Left ventricle myocardium inferior (tissue), 1 donor: ENCODE results near the gene WWP2. TPM values are rescaled to one million over a fixed set of nuclear protein-coding genes. Genes with fewer than 3 reads are reported as not detected.

Source experiments
- DNase-seq: peaks from one replicate; pipeline ENCODE4 v3.0.0-alpha.2; 2020
- H3K27ac ChIP-seq: fragments of 200-600 bp; replicated peaks from 2 replicates; pipeline ENCODE4 v1.8.0; 2021
- H3K27me3 ChIP-seq: fragments of 200-600 bp; 2 replicates; pipeline ENCODE4 v1.8.0; 2021; ENCODE audit warnings: low read depth
- H3K36me3 ChIP-seq: fragments of 200-600 bp; 2 replicates; pipeline ENCODE4 v1.8.0; 2021
- H3K4me1 ChIP-seq: fragments of 200-600 bp; 2 replicates; pipeline ENCODE4 v1.8.0; 2021
- H3K4me3 ChIP-seq: fragments of 200-600 bp; 2 replicates; pipeline ENCODE4 v1.8.0; 2021; ENCODE audit warnings: mild to moderate bottlenecking, moderate library complexity
- H3K9me3 ChIP-seq: fragments of 200-600 bp; replicated peaks from 2 replicates; pipeline ENCODE4 v1.8.0; 2021
- intact Hi-C: fragments of 100-400 bp; cut with micrococcal nuclease; formaldehyde crosslinking; loops from one replicate; pipeline ENCODE4 v1.11.0; 2022
- total RNA-seq: library from RNA; stranded (reverse); fragmentation: NEBNext Ultra II Directional; extraction: Animal tissue kit (Norgen Biotek cat#: 25700); gene quantifications from one replicate; pipeline ENCODE4 v1.2.1, GENCODE V29; 2021
- TF ChIP-seq, protein P1 (sequence below): fragments of 200-600 bp; IDR thresholded peaks from 2 replicates; pipeline ENCODE4 v1.8.0; 2021; ENCODE audit warnings: antibody characterized with exemption, mild to moderate bottlenecking, borderline replicate concordance
- donor health status: DM: no; HTN: yes; CAD: no; lungs with severe emphysema.

Gene WWP2
- total RNA-seq, 1 donor from 2014 or later: 21.3 TPM

- TF ChIP-seq, protein P1, sequence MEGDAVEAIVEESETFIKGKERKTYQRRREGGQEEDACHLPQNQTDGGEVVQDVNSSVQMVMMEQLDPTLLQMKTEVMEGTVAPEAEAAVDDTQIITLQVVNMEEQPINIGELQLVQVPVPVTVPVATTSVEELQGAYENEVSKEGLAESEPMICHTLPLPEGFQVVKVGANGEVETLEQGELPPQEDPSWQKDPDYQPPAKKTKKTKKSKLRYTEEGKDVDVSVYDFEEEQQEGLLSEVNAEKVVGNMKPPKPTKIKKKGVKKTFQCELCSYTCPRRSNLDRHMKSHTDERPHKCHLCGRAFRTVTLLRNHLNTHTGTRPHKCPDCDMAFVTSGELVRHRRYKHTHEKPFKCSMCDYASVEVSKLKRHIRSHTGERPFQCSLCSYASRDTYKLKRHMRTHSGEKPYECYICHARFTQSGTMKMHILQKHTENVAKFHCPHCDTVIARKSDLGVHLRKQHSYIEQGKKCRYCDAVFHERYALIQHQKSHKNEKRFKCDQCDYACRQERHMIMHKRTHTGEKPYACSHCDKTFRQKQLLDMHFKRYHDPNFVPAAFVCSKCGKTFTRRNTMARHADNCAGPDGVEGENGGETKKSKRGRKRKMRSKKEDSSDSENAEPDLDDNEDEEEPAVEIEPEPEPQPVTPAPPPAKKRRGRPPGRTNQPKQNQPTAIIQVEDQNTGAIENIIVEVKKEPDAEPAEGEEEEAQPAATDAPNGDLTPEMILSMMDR: no peak
- H3K27ac ChIP-seq: no peak overlapping the region
- peaks cover 25% of the 10 kb centered on the region for H3K36me3 ChIP-seq
- no peak for DNase-seq
- peaks cover 17% of the 10 kb centered on the region for H3K4me1 ChIP-seq
- no peak overlapping the region for H3K4me3 ChIP-seq
- intact Hi-C loops: no loop called here
- H3K27me3 ChIP-seq: no peaks in the 10 kb centered on the region
- no peaks in the 10 kb centered on the region for H3K9me3 ChIP-seq
Observed at GRCh38 chr16:69888005-69888590, 126.0 kb downstream of the WWP2 start.

- TF ChIP-seq, protein P1: no peak
- no peaks in the 10 kb centered on the region for H3K9me3 ChIP-seq
- H3K4me3 ChIP-seq: no peak overlapping the region
- H3K27ac ChIP-seq: peak overlapping the region; percentile 87
- H3K4me1 ChIP-seq: peaks cover 17% of the 10 kb centered on the region
- DNase-seq: no peak
- H3K27me3 ChIP-seq: no peaks in the 10 kb centered on the region
- intact Hi-C loops: no loop called here
- peaks cover 20% of the 10 kb centered on the region for H3K36me3 ChIP-seq
Observed at GRCh38 chr16:69889295-69889964, 127.3 kb downstream of the WWP2 start.

DNA sequence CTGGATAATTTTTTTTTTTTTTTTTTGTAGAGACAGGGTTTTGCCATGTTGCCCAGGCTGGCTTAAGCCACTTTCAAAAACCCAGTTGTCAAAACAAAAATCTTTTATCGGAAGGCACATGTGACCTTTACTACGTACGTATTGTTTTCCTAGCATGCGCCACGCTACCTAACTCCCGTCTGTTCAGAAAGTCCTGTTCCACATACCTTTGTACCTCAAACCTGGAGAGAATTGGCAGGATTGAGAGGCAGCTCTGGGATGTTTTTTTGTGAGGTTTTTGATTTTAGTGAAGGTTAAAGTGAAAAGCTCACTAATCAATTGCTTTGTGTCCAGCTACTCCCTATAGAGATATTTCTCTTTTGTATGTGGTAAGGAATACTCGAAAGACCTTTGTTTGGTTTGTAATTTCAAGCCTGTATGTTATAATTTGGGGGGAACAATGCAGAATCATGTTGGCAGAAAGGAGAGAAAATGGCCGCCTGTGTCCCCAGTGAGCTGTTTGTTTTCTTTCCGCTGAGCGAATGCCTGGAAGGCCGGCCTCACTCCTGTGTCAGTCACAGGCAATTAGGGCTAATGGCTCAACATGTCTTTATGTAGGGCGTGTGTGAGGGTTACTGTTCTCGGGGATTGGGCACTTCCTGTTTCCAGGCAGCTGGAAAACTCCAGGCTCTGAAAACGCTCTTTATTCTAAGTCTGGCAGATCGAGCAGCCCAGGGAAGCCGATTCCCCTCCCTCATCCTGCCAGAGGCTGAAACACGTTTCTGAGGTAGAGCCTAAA, 128.2 kb downstream of the WWP2 start:
- peaks cover 18% of the 10 kb centered on the region for H3K36me3 ChIP-seq
- H3K9me3 ChIP-seq: no peaks in the 10 kb centered on the region
- intact Hi-C loops: no loop called here
- peak overlapping the region; percentile 87 for H3K27ac ChIP-seq
- H3K4me1 ChIP-seq: peaks cover 17% of the 10 kb centered on the region
- H3K4me3 ChIP-seq: peak overlapping the region; percentile 33
- H3K27me3 ChIP-seq: no peaks in the 10 kb centered on the region
- TF ChIP-seq, protein P1: no peak
- peak; percentile 49 for DNase-seq

- Histone ChIP-seq H3K4me1 (peaks cover 17% of the 10 kb centered on the region), H3K4me3 (peak overlapping the region; percentile 33), H3K27me3 (no peaks in the 10 kb centered on the region), H3K36me3 (peaks cover 18% of the 10 kb centered on the region), H3K9me3 (no peaks in the 10 kb centered on the region), H3K27ac (peak overlapping the region; percentile 87)
- TF ChIP-seq, protein P1: no peak
- intact Hi-C loops: no loop called here
- DNase-seq: no peak
Observed at GRCh38 chr16:69890892-69891282, 128.8 kb downstream of the WWP2 start.

- DNase-seq: no peak
- no peaks in the 10 kb centered on the region for H3K9me3 ChIP-seq
- TF ChIP-seq, protein P1: no peak
- no peak overlapping the region for H3K27ac ChIP-seq
- H3K27me3 ChIP-seq: no peaks in the 10 kb centered on the region
- peaks cover 17% of the 10 kb centered on the region for H3K4me1 ChIP-seq
- H3K36me3 ChIP-seq: peaks cover 18% of the 10 kb centered on the region
- intact Hi-C loops: no loop called here
- H3K4me3 ChIP-seq: no peak overlapping the region
Observed at GRCh38 chr16:69892378-69892777, 130.2 kb downstream of the WWP2 start.
